Measurements from ENCODE around the gene CDKN1A. TPM values are rescaled to one million over a fixed set of nuclear protein-coding genes. Genes with fewer than 3 reads are reported as not detected.
A peak's percentile ranks its signal among the peaks of the same experiment; 100 is the strongest.

Gene CDKN1A
- total and polyA plus RNA-seq, 12 donors = 23.3 to 357 (median 61.2) TPM

DNA sequence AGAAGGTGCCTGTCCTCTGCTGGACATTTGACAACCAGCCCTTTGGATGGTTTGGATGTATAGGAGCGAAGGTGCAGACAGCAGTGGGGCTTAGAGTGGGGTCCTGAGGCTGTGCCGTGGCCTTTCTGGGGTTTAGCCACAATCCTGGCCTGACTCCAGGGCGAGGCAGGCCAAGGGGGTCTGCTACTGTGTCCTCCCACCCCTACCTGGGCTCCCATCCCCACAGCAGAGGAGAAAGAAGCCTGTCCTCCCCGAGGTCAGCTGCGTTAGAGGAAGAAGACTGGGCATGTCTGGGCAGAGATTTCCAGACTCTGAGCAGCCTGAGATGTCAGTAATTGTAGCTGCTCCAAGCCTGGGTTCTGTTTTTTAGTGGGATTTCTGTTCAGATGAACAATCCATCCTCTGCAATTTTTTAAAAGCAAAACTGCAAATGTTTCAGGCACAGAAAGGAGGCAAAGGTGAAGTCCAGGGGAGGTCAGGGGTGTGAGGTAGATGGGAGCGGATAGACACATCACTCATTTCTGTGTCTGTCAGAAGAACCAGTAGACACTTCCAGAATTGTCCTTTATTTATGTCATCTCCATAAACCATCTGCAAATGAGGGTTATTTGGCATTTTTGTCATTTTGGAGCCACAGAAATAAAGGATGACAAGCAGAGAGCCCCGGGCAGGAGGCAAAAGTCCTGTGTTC lies 1.3 kb upstream of the CDKN1A start:
- intact Hi-C loops (cut with DNase I) = loop anchor here in 1 of 10 donors (5.0 kb wide), 1 partner anchor 50 kb away; no protein-coding TSS in a partner anchor
- no peak for ATAC-seq
- H3K36me3 ChIP-seq = peaks cover 0 to 6% (median 0%) of the 10 kb centered on the region in 9 donors
- 68 to 73% methylated on average over 7 of the region's 7 CpGs for WGBS, 2 donors
- peaks cover 5 to 55% (median 32%) of the 10 kb centered on the region in 9 donors for H3K4me1 ChIP-seq
- H3K9me3 ChIP-seq = no peaks in the 10 kb centered on the region
- H3K4me3 ChIP-seq = peak overlapping the region in 1 of 10 donors; percentile 89
- H3K27ac ChIP-seq = peak overlapping the region; percentile 55 to 100 (median 98)
- DNase-seq = no peak
- H3K27me3 ChIP-seq = no peaks in the 10 kb centered on the region
- TF ChIP-seq CTCF (IDR thresholded peaks at IDR 0.05) = no peak

- no peaks in the 10 kb centered on the region for H3K27me3 ChIP-seq
- peak overlapping the region in 9 of 10 donors; percentile 64 to 89 (median 74) for H3K4me3 ChIP-seq
- H3K27ac ChIP-seq = peak overlapping the region; percentile 97 to 100 (median 99)
- peaks cover 0 to 13% (median 0%) of the 10 kb centered on the region in 9 donors for H3K36me3 ChIP-seq
- ATAC-seq (no peak), DNase-seq (no peak)
- intact Hi-C loops (cut with DNase I) = loop anchor here in 2 of 10 donors (2.0 to 5.0 kb wide), 2 partner anchors 51 to 235 kb away; partner anchors contain the start of genes KCTD20 (in 1 of the 2) and PXT1 (in 1 of the 2)
- H3K9me3 ChIP-seq = no peaks in the 10 kb centered on the region
- peaks cover 9 to 62% (median 39%) of the 10 kb centered on the region in 9 donors for H3K4me1 ChIP-seq
- no peak for TF ChIP-seq CTCF (IDR thresholded peaks at IDR 0.05)
- 19 to 25% methylated on average over 10 of the region's 10 CpGs for WGBS, 2 donors
Measured at GRCh38 chr6:36677753-36678487, 594 bp upstream of the CDKN1A start.

- Histone ChIP-seq H3K27me3 (no peaks in the 10 kb centered on the region), H3K27ac (peak overlapping the region; percentile 97 to 100 (median 99))
- 0% methylated on average over 57 to 61 of the region's 61 CpGs for WGBS, 2 donors
Measured at GRCh38 chr6:36679043-36679833, 724 bp downstream of the CDKN1A start.

More at GRCh38 chr6:36679043-36679833, 724 bp downstream of the CDKN1A start:
- Histone ChIP-seq H3K9me3 (no peaks in the 10 kb centered on the region), H3K4me3 (peak overlapping the region; percentile 64 to 89 (median 75)), H3K4me1 (peaks cover 9 to 73% (median 46%) of the 10 kb centered on the region in 9 donors), H3K36me3 (peaks cover 0 to 26% (median 5%) of the 10 kb centered on the region in 9 donors)
- intact Hi-C loops (cut with DNase I) = loop anchor here in 2 of 10 donors (2.0 to 5.0 kb wide), 2 partner anchors 52 to 236 kb away; partner anchors contain the start of genes KCTD20 (in 1 of the 2) and PXT1 (in 1 of the 2)
- DNase-seq (peak; percentile 82), ATAC-seq (peak; percentile 27 to 69 (median 52))
- TF ChIP-seq CTCF (IDR thresholded peaks at IDR 0.05) = no peak
